Keratinocyte (primary cell): ENCODE results near the gene AFAP1L1.

Experiments used
- EZH2 ChIP-seq: IDR thresholded peaks from one replicate; pipeline ENCODE4 v1.6.1; 2012; ENCODE audit warnings: inconsistent platforms, mild to moderate bottlenecking, low read length, moderate library complexity
- TF ChIP-seq, protein P1 (sequence below), 3 experiments: IDR thresholded peaks in 1 of 3; conservative IDR thresholded peaks in 1 of 3; optimal IDR thresholded peaks in 1 of 3; 2 replicates in 2 of 3; 3 replicates in 1 of 3; pipeline versions ENCODE3 to v1.5.1; 2011; ENCODE audit warnings: low read length in 3 of 3, mild to moderate bottlenecking in 3 of 3, moderate library complexity in 2 of 3, control low read depth in 1 of 3, inconsistent platforms in 1 of 3; ENCODE audit not compliant: insufficient read depth in 2 of 3; ENCODE audit errors: extremely low read depth in 1 of 3

DNA sequence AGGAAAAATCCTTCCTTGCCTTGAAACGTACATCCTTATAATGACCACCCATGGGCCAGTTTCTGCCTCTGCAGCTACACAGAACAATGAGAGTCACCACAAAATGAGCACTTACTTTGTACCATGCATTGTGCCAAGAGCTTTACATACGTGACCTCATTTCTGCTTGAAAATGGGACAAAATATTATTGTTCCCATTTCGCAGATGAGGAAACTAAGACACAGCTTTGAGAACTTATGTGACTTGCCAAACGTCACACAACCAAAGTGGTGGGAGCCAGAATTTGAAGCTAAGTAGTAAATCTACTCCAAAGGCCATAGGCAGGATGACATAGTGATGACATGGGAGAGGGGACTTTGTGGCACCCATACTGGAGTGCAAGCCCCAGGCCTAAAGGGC is 38.8 kb downstream of the AFAP1L1 start:
- TF ChIP-seq, protein P1, sequence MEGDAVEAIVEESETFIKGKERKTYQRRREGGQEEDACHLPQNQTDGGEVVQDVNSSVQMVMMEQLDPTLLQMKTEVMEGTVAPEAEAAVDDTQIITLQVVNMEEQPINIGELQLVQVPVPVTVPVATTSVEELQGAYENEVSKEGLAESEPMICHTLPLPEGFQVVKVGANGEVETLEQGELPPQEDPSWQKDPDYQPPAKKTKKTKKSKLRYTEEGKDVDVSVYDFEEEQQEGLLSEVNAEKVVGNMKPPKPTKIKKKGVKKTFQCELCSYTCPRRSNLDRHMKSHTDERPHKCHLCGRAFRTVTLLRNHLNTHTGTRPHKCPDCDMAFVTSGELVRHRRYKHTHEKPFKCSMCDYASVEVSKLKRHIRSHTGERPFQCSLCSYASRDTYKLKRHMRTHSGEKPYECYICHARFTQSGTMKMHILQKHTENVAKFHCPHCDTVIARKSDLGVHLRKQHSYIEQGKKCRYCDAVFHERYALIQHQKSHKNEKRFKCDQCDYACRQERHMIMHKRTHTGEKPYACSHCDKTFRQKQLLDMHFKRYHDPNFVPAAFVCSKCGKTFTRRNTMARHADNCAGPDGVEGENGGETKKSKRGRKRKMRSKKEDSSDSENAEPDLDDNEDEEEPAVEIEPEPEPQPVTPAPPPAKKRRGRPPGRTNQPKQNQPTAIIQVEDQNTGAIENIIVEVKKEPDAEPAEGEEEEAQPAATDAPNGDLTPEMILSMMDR (optimal IDR thresholded peaks at IDR 0.05 in 1 of 3, IDR thresholded peaks at IDR 0.05 in 1 of 3, conservative IDR thresholded peaks at IDR 0.05 in 1 of 3; ENCODE audit: extremely low read depth in 1 of 3, insufficient read depth in 2 of 3, low read length in 3 of 3): no peak
- TF ChIP-seq EZH2: no peak
